Lung (tissue), 12 donors: ENCODE data around the gene ASTN2. TPM values are rescaled to one million over a fixed set of nuclear protein-coding genes. Genes with fewer than 3 reads are reported as not detected.

Experiments
- ATAC-seq: fragments of 200-7000 bp; cut with Tn5 transposase; one replicate; pipeline ENCODE4 v1.9.1; 2020; ENCODE audit warnings: moderate number of reproducible peaks; ENCODE audit not compliant: insufficient read depth, low FRiP score
- DNase-seq, 3 donors: peaks; one replicate each; pipeline ENCODE4 v3.0.0-alpha.2; 2013 to 2017
- H3K27ac ChIP-seq, 2 donors: one replicate each; pipeline ENCODE4 v1.5.1; 2013; ENCODE audit warnings: mild to moderate bottlenecking in 2 of 2, moderate library complexity in 2 of 2, control low read depth in 1 of 2, inconsistent platforms in 1 of 2, low read depth in 1 of 2, low read length in 1 of 2
- H3K27me3 ChIP-seq, 3 donors: one replicate each; pipeline ENCODE4 v1.5.1; 2013; ENCODE audit warnings: low read length in 2 of 3; ENCODE audit not compliant: control insufficient read depth in 3 of 3, insufficient read depth in 3 of 3
- H3K36me3 ChIP-seq, 4 donors: one replicate each; pipeline ENCODE4 v1.5.1; 2013; ENCODE audit warnings: low read length in 4 of 4, mild to moderate bottlenecking in 1 of 4, moderate library complexity in 1 of 4; ENCODE audit not compliant: control insufficient read depth in 4 of 4, insufficient read depth in 4 of 4
- H3K4me1 ChIP-seq, 5 donors: one replicate each; pipeline ENCODE4 v1.5.1; 2013; ENCODE audit warnings: low read length in 5 of 5, mild to moderate bottlenecking in 2 of 5, moderate library complexity in 1 of 5; ENCODE audit not compliant: control insufficient read depth in 5 of 5, insufficient read depth in 5 of 5
- H3K4me3 ChIP-seq: one replicate; pipeline ENCODE4 v1.5.1; 2013; ENCODE audit warnings: mild to moderate bottlenecking, control low read depth, moderate library complexity
- H3K9ac ChIP-seq, 2 donors: one replicate each; pipeline ENCODE4 v1.5.1; 2013; ENCODE audit warnings: low read length in 2 of 2, control low read depth in 1 of 2; ENCODE audit not compliant: insufficient read depth in 1 of 2
- H3K9me3 ChIP-seq, 4 donors: one replicate each; pipeline ENCODE4 v1.5.1; 2013; ENCODE audit warnings: low read length in 3 of 4, mild to moderate bottlenecking in 1 of 4, moderate library complexity in 1 of 4; ENCODE audit not compliant: control insufficient read depth in 4 of 4, insufficient read depth in 3 of 4
- CTCF ChIP-seq: IDR thresholded peaks from 2 replicates; pipeline ENCODE4 v1.5.1; 2012; ENCODE audit warnings: mild to moderate bottlenecking; ENCODE audit errors: control extremely low read depth, extremely low read depth
- WGBS, 2 donors: extraction: QIAGEN DNeasy Blood & Tissue Kit; methylation state at CpG; one replicate each; pipeline ENCODE4 v1.1.7; 2013; 5-methylcytosine and 5-hydroxymethylcytosine counted together
- polyA plus RNA-seq, 2 donors: library from polyadenylated mRNA; stranded (reverse); fragments of 200-250 nt; gene quantifications; one replicate each; pipeline ENCODE4 v1.2.1, GENCODE V29; 2013
- total RNA-seq, 2 donors: library from RNA; depleted of rRNA in 1 of 2; stranded (reverse); fragments of >200 nt in 1 of 2; gene quantifications; one replicate each; pipeline ENCODE4 v1.2.1, GENCODE V29; 2014 to 2021
- donor health status: control.
- donor health status: control.
- donor health status: Bipolar disorder and iron deficiency.
- donor health status: healthy.
- donor health status: DM: yes; HTN: yes; CAD: no.

Gene ASTN2
- total and polyA plus RNA-seq, 4 donors = 1.4 to 7.0 (median 3.3) TPM

GRCh38 chr9:116483622-116484491, 931.0 kb downstream of the ASTN2 start:
- ATAC-seq (no peak), DNase-seq (no peak)
- H3K27me3 ChIP-seq = no peaks in the 10 kb centered on the region
- H3K4me3 ChIP-seq = no peak overlapping the region
- TF ChIP-seq CTCF = no peak
- peaks cover 0 to 27% (median 19%) of the 10 kb centered on the region in 5 donors for H3K4me1 ChIP-seq
- H3K36me3 ChIP-seq = no peaks in the 10 kb centered on the region
- H3K27ac ChIP-seq = no peak overlapping the region
- WGBS, 2 donors = 71 to 82% methylated on average over 8 of the region's 8 CpGs
- H3K9me3 ChIP-seq = no peaks in the 10 kb centered on the region
- no peak overlapping the region for H3K9ac ChIP-seq

GRCh38 chr9:116482740-116483139, 932.1 kb downstream of the ASTN2 start:
- Histone ChIP-seq H3K27me3 (no peaks in the 10 kb centered on the region), H3K4me1 (peaks cover 0 to 33% (median 21%) of the 10 kb centered on the region in 5 donors), H3K4me3 (no peak overlapping the region), H3K9me3 (no peaks in the 10 kb centered on the region), H3K36me3 (no peaks in the 10 kb centered on the region), H3K27ac (no peak overlapping the region), H3K9ac (no peak overlapping the region)
- 80 to 89% methylated on average over 1 of the region's 1 CpG for WGBS, 2 donors
- DNase-seq = peak; percentile 87 to 95 (median 94)
- no peak for TF ChIP-seq CTCF
- no peak for ATAC-seq

- no peak for DNase-seq
- no peak for TF ChIP-seq CTCF
- 91 to 93% methylated on average over 4 of the region's 4 CpGs for WGBS, 2 donors
- Histone ChIP-seq H3K36me3 (no peaks in the 10 kb centered on the region), H3K4me1 (peaks cover 0 to 51% (median 27%) of the 10 kb centered on the region in 5 donors), H3K9me3 (no peaks in the 10 kb centered on the region), H3K4me3 (no peak overlapping the region), H3K27me3 (no peaks in the 10 kb centered on the region), H3K9ac (no peak overlapping the region), H3K27ac (no peak overlapping the region)
- ATAC-seq = no peak
Measured at GRCh38 chr9:116480700-116481099, 934.2 kb downstream of the ASTN2 start.
